Measurements from ENCODE around the gene ATF7IP.

The ATF7IP gene

DNA sequence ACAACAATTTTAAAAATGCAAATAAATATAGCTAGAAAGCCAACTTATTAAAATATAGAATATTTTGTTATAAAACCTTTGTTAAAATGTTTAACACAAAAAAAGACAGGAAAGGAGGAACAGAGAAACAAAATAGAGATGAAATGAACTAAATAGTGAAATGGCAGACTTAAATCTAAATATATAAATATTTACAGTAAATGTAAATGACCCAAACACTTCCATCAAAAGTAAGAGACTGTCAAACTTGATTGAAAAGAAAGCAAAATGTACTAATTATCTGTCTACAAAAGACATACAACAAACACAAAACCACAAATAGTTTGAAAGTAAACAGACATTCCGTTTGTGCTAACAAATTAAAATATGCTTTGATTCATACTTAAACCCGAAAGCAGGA lies 160.5 kb downstream of the ATF7IP start:
- no peak overlapping the region for H3K4me3 ChIP-seq (ENCODE audit: low read length)
- no peak overlapping the region for H2AFZ ChIP-seq (ENCODE audit: low read depth, low read length)
- TF ChIP-seq, protein P1, sequence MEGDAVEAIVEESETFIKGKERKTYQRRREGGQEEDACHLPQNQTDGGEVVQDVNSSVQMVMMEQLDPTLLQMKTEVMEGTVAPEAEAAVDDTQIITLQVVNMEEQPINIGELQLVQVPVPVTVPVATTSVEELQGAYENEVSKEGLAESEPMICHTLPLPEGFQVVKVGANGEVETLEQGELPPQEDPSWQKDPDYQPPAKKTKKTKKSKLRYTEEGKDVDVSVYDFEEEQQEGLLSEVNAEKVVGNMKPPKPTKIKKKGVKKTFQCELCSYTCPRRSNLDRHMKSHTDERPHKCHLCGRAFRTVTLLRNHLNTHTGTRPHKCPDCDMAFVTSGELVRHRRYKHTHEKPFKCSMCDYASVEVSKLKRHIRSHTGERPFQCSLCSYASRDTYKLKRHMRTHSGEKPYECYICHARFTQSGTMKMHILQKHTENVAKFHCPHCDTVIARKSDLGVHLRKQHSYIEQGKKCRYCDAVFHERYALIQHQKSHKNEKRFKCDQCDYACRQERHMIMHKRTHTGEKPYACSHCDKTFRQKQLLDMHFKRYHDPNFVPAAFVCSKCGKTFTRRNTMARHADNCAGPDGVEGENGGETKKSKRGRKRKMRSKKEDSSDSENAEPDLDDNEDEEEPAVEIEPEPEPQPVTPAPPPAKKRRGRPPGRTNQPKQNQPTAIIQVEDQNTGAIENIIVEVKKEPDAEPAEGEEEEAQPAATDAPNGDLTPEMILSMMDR (IDR thresholded peaks at IDR 0.05; ENCODE audit: low read depth, low read length), result no peak
- no peak for TF ChIP-seq EZH2phosphoT487 (IDR thresholded peaks at IDR 0.05; ENCODE audit: low read depth)
- no peak overlapping the region for H3K9ac ChIP-seq (ENCODE audit: low read length)
- no peaks in the 10 kb centered on the region for H3K27me3 ChIP-seq (ENCODE audit: low read depth, low read length)
- no peak overlapping the region for H3K27ac ChIP-seq (ENCODE audit: low read length)
- H3K4me2 ChIP-seq (ENCODE audit: low read length), result no peak overlapping the region
- peaks cover 10% of the 10 kb centered on the region; the same call in 1 of the 2 replicates for H3K9me3 ChIP-seq (ENCODE audit: insufficient read depth, low read length)
- no peaks in the 10 kb centered on the region for H3K4me1 ChIP-seq (ENCODE audit: low read length)
- H4K20me1 ChIP-seq (ENCODE audit: insufficient read depth, low read length), result no peaks in the 10 kb centered on the region
- H3K79me2 ChIP-seq (ENCODE audit: low read length), result no peaks in the 10 kb centered on the region
- peaks cover 15% of the 10 kb centered on the region for H3K36me3 ChIP-seq (replicated peaks; ENCODE audit: low read depth, low read length)

DNA sequence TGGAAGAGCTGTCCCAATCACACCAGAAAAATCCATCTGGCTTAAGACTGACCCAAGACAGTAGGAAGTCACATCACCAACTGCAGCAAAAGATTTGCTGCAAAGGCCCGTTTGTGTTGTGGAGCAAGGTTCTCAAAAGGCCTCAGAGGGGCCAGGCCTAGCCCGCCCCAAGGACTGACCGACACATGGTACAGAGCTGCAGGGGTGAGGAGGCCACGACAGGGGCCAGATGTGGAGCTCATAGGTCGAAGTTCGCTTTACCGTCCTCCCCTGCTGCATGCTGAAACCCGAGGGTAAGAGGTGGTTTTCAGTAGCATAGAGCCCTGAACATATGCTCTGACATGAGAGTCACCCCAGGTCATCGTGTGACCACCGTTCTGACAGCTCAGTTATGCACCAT lies 166.7 kb downstream of the ATF7IP start:
- Histone ChIP-seq H4K20me1 (ENCODE audit: insufficient read depth, low read length) (no peaks in the 10 kb centered on the region), H2AFZ (ENCODE audit: low read depth, low read length) (no peak overlapping the region), H3K4me1 (ENCODE audit: low read length) (no peaks in the 10 kb centered on the region), H3K27me3 (ENCODE audit: low read depth, low read length) (no peaks in the 10 kb centered on the region), H3K9me3 (ENCODE audit: insufficient read depth, low read length) (no peaks in the 10 kb centered on the region), H3K79me2 (ENCODE audit: low read length) (no peaks in the 10 kb centered on the region), H3K4me2 (ENCODE audit: low read length) (no peak overlapping the region), H3K4me3 (ENCODE audit: low read length) (no peak overlapping the region), H3K9ac (ENCODE audit: low read length) (no peak overlapping the region), H3K27ac (ENCODE audit: low read length) (no peak overlapping the region), H3K36me3 (replicated peaks; ENCODE audit: low read depth, low read length) (peaks cover 2% of the 10 kb centered on the region)
- TF ChIP-seq, protein P1 (IDR thresholded peaks at IDR 0.05; ENCODE audit: low read depth, low read length), result no peak
- no peak for TF ChIP-seq EZH2phosphoT487 (IDR thresholded peaks at IDR 0.05; ENCODE audit: low read depth)

DNA sequence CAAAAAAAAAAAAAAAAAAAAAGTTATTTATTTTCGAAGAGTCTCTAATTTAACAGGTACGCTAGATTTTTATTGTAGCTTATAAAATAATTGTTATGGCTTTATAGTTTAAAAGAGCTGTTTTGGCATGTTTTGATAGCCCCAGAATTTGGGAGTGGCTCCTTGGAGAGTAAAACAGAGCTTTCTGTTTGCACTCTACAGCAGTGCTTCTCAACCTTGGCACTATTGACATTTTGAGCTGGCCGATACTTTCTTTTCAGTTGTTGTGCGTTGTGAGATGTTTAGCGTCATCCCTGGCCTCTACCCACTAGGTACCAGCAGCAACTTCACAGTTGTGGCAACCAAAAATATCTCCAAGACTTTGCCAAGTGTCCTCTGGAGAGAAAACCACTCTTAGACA lies 171.6 kb downstream of the ATF7IP start:
- no peak overlapping the region for H2AFZ ChIP-seq (ENCODE audit: low read depth, low read length)
- H3K9ac ChIP-seq (ENCODE audit: low read length), result no peak overlapping the region
- H3K27ac ChIP-seq (ENCODE audit: low read length), result no peak overlapping the region
- no peak overlapping the region for H3K4me2 ChIP-seq (ENCODE audit: low read length)
- H3K79me2 ChIP-seq (ENCODE audit: low read length), result no peaks in the 10 kb centered on the region
- no peaks in the 10 kb centered on the region for H4K20me1 ChIP-seq (ENCODE audit: insufficient read depth, low read length)
- TF ChIP-seq EZH2phosphoT487 (IDR thresholded peaks at IDR 0.05; ENCODE audit: low read depth), result no peak
- TF ChIP-seq, protein P1 (IDR thresholded peaks at IDR 0.05; ENCODE audit: low read depth, low read length), result no peak
- H3K27me3 ChIP-seq (ENCODE audit: low read depth, low read length), result no peaks in the 10 kb centered on the region
- no peaks in the 10 kb centered on the region for H3K4me1 ChIP-seq (ENCODE audit: low read length)
- no peaks in the 10 kb centered on the region for H3K9me3 ChIP-seq (ENCODE audit: insufficient read depth, low read length)
- H3K4me3 ChIP-seq (ENCODE audit: low read length), result no peak overlapping the region
- peaks cover 2% of the 10 kb centered on the region for H3K36me3 ChIP-seq (replicated peaks; ENCODE audit: low read depth, low read length)

DNA sequence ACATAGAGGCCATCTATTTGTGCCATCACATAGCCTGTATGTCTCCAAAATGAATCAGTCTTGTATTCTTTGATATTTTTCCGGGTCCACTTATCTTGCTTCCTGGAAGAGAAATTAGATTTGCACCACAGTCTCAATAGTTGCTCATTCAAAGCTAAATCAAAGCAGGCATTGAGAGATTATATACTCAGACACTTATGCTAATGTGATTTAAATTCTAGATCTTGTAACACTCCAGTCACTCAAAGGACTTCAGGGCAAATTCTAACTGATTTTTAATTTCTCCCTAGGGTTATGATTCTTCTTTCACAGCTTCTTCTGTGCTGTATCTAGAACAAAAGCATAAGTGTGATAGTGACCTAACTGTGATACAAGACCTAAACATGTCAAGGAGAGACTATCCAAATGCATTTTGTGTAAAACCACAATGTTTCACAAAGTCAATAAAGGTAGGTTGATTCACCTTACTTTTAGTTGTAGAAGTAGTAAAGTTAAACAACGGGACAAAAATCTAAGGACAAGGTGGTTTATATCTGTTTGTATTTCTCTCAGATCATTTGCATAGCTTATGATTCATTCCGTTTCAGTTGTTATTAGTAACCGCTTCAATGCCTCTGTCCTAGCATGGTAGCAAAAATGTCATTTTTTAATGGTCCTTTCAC lies 175.4 kb downstream of the ATF7IP start:
- H3K36me3 ChIP-seq (replicated peaks; ENCODE audit: low read depth, low read length), result no peaks in the 10 kb centered on the region
- no peaks in the 10 kb centered on the region for H3K9me3 ChIP-seq (ENCODE audit: insufficient read depth, low read length)
- H2AFZ ChIP-seq (ENCODE audit: low read depth, low read length), result no peak overlapping the region
- H3K4me3 ChIP-seq (ENCODE audit: low read length), result no peak overlapping the region
- H3K4me1 ChIP-seq (ENCODE audit: low read length), result no peaks in the 10 kb centered on the region
- no peaks in the 10 kb centered on the region for H4K20me1 ChIP-seq (ENCODE audit: insufficient read depth, low read length)
- H3K9ac ChIP-seq (ENCODE audit: low read length), result no peak overlapping the region
- no peak overlapping the region for H3K4me2 ChIP-seq (ENCODE audit: low read length)
- H3K79me2 ChIP-seq (ENCODE audit: low read length), result no peaks in the 10 kb centered on the region
- no peak for TF ChIP-seq EZH2phosphoT487 (IDR thresholded peaks at IDR 0.05; ENCODE audit: low read depth)
- TF ChIP-seq, protein P1 (IDR thresholded peaks at IDR 0.05; ENCODE audit: low read depth, low read length), result no peak
- no peak overlapping the region for H3K27ac ChIP-seq (ENCODE audit: low read length)
- no peaks in the 10 kb centered on the region for H3K27me3 ChIP-seq (ENCODE audit: low read depth, low read length)

Measured in OCI-LY3 (cell line).